Keratinocyte (primary cell): ENCODE data around the gene BTN3A1. TPM values are rescaled to one million over a fixed set of nuclear protein-coding genes. Genes with fewer than 3 reads are reported as not detected.
"Not testable (repeated sequence)": the region's sequence is repeated elsewhere in the genome, so short reads cannot be mapped to it uniquely, and the experiment has no call there.

Experiments used
- DNase-seq: peaks from one replicate; pipeline ENCODE4 v3.0.0-alpha.2; 2011; ENCODE audit warnings: low read depth, missing footprints, low spot score
- FAIRE-seq: peaks from 2 replicates; lab custom pipeline; 2011; peaks lifted over from hg19 to GRCh38; lab: Jason Lieb, UNC
- H2AFZ ChIP-seq: 2 replicates; pipeline ENCODE4 v1.6.0; 2012; ENCODE audit warnings: low read length, control low read depth, inconsistent platforms; ENCODE audit not compliant: control insufficient read depth
- H3K27ac ChIP-seq: 2 replicates; pipeline ENCODE4 v1.5.1; 2011; ENCODE audit warnings: low read length; ENCODE audit not compliant: control insufficient read depth, insufficient read depth
- H3K27me3 ChIP-seq: 3 replicates; pipeline ENCODE4 v1.6.0; 2011; ENCODE audit warnings: low read length; ENCODE audit not compliant: control insufficient read depth, insufficient read depth; ENCODE audit errors: extremely low read depth
- H3K36me3 ChIP-seq, 2 experiments: 2 replicates in 1 of 2; 3 replicates in 1 of 2; pipeline ENCODE4 v1.5.1; 2011; ENCODE audit warnings: low read length in 2 of 2, mild to moderate bottlenecking in 1 of 2; ENCODE audit not compliant: control insufficient read depth in 2 of 2, insufficient read depth in 2 of 2; ENCODE audit errors: extremely low read depth in 1 of 2
- H3K4me1 ChIP-seq: 3 replicates; pipeline ENCODE4 v1.5.1; 2011; ENCODE audit warnings: low read length; ENCODE audit not compliant: control insufficient read depth, insufficient read depth; ENCODE audit errors: extremely low read depth
- H3K4me2 ChIP-seq: 3 replicates; pipeline ENCODE4 v1.6.0; 2011; ENCODE audit warnings: low read depth, low read length; ENCODE audit not compliant: control insufficient read depth, insufficient read depth; ENCODE audit errors: extremely low read depth
- H3K4me3 ChIP-seq, 3 experiments: fragments of 200-600 bp in 1 of 3; sonication (generic) in 1 of 3; 2 replicates in 2 of 3; 3 replicates in 1 of 3; pipeline ENCODE4 v1.5.1; 2011 to 2016; ENCODE audit warnings: low read length in 3 of 3, mild to moderate bottlenecking in 3 of 3, control low read depth in 2 of 3, inconsistent platforms in 1 of 3, low read depth in 1 of 3, mixed read lengths in 1 of 3, mixed run types in 1 of 3, moderate library complexity in 1 of 3; ENCODE audit not compliant: control insufficient read depth in 2 of 3, insufficient read depth in 2 of 3; ENCODE audit errors: extremely low read depth in 1 of 3
- H3K79me2 ChIP-seq: 2 replicates; pipeline ENCODE4 v1.6.0; 2012; ENCODE audit warnings: low read length; ENCODE audit not compliant: control insufficient read depth, insufficient read depth
- H3K9ac ChIP-seq: 3 replicates; pipeline ENCODE4 v1.6.0; 2011; ENCODE audit warnings: low read length; ENCODE audit not compliant: control insufficient read depth, insufficient read depth; ENCODE audit errors: extremely low read depth
- H3K9me1 ChIP-seq: 3 replicates; pipeline ENCODE4 v1.6.0; 2011; ENCODE audit warnings: low read length; ENCODE audit not compliant: control insufficient read depth, insufficient read depth; ENCODE audit errors: extremely low read depth
- H3K9me3 ChIP-seq: 2 replicates; pipeline ENCODE4 v1.5.1; 2012; ENCODE audit warnings: low read depth, low read length; ENCODE audit not compliant: control insufficient read depth
- H4K20me1 ChIP-seq: 3 replicates; pipeline ENCODE4 v1.6.0; 2011; ENCODE audit warnings: low read length; ENCODE audit not compliant: control insufficient read depth, insufficient read depth; ENCODE audit errors: extremely low read depth
- EZH2 ChIP-seq: IDR thresholded peaks from one replicate; pipeline ENCODE4 v1.6.1; 2012; ENCODE audit warnings: inconsistent platforms, mild to moderate bottlenecking, low read length, moderate library complexity
- dilution Hi-C: fragments of 300-500 bp; cut with MboI; formaldehyde crosslinking; loops from one replicate; pipeline ENCODE4 v1.7.0; 2020; ENCODE audit warnings: low sequenced_read_pairs; ENCODE audit not compliant: extremely low pct_ligation_motif_present
- polyA plus RNA-seq, 5 experiments: library from polyadenylated mRNA; depleted of rRNA in 3 of 5; stranded (reverse) in 3 of 5; stranded (forward) in 1 of 5; unstranded in 1 of 5; fragments of >200 nt; gene quantifications; 1 replicate in 1 of 5; 2 replicates in 3 of 5; 3 replicates in 1 of 5; pipeline versions ENCODE4 v1.2.1 to v1.2.3, GENCODE V29; 2011 to 2012; ENCODE audit warnings: missing spikeins in 2 of 5, low read depth in 1 of 5, low replicate concordance in 1 of 5
- TF ChIP-seq, protein P1 (sequence below), 3 experiments: IDR thresholded peaks in 1 of 3; conservative IDR thresholded peaks in 1 of 3; optimal IDR thresholded peaks in 1 of 3; 2 replicates in 2 of 3; 3 replicates in 1 of 3; pipeline versions ENCODE3 to v1.5.1; 2011; ENCODE audit warnings: low read length in 3 of 3, mild to moderate bottlenecking in 3 of 3, moderate library complexity in 2 of 3, control low read depth in 1 of 3, inconsistent platforms in 1 of 3; ENCODE audit not compliant: insufficient read depth in 2 of 3; ENCODE audit errors: extremely low read depth in 1 of 3

Gene BTN3A1
- polyA plus RNA-seq, 1 donor (not counting 4 experiments of a cell fraction or from before 2014, with no cell fraction given): 6.9 TPM

DNA sequence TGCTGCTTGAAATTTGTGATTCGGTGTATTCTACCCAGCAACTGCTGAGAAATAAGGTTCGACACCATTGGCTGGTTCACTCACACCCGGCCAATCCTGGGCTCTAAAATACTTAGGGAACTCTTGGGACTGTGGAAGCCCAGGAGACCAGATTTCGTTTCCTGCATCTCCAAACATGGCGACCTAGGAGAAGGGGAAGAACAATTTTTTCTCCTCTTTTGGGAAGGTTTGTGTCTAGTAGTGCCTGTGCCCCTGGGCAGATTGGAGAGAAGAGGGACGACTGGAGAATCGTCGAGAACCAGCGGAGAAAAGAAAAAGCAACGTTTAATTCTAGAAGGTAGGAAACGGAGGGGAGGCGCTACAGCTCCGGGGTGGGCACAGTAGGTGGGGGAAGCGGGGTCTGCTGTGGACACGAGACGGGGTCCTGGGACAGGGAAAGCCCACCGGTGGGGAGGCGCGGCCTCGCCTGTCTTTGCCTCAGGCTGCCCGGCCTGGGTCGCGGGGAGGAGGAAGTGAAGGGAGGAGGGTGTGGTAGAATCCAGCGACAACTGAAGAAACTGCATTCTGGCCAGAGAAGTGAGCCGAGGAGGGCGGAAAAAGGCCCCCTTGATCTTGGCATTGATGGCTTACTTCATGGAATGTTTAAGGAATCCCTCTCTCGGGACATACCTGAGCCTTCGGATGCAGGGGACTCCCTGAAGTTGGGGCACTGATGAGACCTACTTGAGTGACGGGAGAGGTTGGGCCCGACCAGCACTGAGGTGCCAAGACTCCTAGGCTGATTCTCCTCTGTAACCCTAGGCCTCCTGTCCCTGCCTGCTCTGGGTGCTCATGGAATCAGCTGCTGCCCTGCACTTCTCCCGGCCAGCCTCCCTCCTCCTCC is 56.0 kb downstream of the BTN3A1 start, which contains the start of gene BTN2A1:
Gene BTN2A1, plus strand, starts transcription at position 150 of the 883 bp plus-strand sequence. Its CDS starts 682 bp downstream, at position 832.
- Histone ChIP-seq H3K79me2 (peaks cover 32% of the 10 kb centered on the region), H4K20me1 (no peaks in the 10 kb centered on the region), H3K27ac (peak within 1 kb of the TSS; percentile 95), H3K4me3 (peak within 1 kb of the TSS; percentile 89 to 96 (median 94)), H3K4me1 (peaks cover 14% of the 10 kb centered on the region), H3K9me3 (no peaks in the 10 kb centered on the region), H3K9ac (peak within 1 kb of the TSS; percentile 97), H3K36me3 (peaks cover 10 to 14% of the 10 kb centered on the region in 2 experiments), H2AFZ (peak within 1 kb of the TSS; percentile 98), H3K9me1 (no peaks in the 10 kb centered on the region), H3K27me3 (no peaks in the 10 kb centered on the region), H3K4me2 (peak within 1 kb of the TSS; percentile 91)
- peak; percentile 79 for FAIRE-seq
- TF ChIP-seq, protein P1, sequence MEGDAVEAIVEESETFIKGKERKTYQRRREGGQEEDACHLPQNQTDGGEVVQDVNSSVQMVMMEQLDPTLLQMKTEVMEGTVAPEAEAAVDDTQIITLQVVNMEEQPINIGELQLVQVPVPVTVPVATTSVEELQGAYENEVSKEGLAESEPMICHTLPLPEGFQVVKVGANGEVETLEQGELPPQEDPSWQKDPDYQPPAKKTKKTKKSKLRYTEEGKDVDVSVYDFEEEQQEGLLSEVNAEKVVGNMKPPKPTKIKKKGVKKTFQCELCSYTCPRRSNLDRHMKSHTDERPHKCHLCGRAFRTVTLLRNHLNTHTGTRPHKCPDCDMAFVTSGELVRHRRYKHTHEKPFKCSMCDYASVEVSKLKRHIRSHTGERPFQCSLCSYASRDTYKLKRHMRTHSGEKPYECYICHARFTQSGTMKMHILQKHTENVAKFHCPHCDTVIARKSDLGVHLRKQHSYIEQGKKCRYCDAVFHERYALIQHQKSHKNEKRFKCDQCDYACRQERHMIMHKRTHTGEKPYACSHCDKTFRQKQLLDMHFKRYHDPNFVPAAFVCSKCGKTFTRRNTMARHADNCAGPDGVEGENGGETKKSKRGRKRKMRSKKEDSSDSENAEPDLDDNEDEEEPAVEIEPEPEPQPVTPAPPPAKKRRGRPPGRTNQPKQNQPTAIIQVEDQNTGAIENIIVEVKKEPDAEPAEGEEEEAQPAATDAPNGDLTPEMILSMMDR (optimal IDR thresholded peaks at IDR 0.05 in 1 of 3, IDR thresholded peaks at IDR 0.05 in 1 of 3, conservative IDR thresholded peaks at IDR 0.05 in 1 of 3; ENCODE audit: extremely low read depth in 1 of 3, insufficient read depth in 2 of 3, low read length in 3 of 3): no peak
- no peak for TF ChIP-seq EZH2
- dilution Hi-C loops: no loop called here
- DNase-seq: peak; percentile 60

DNA sequence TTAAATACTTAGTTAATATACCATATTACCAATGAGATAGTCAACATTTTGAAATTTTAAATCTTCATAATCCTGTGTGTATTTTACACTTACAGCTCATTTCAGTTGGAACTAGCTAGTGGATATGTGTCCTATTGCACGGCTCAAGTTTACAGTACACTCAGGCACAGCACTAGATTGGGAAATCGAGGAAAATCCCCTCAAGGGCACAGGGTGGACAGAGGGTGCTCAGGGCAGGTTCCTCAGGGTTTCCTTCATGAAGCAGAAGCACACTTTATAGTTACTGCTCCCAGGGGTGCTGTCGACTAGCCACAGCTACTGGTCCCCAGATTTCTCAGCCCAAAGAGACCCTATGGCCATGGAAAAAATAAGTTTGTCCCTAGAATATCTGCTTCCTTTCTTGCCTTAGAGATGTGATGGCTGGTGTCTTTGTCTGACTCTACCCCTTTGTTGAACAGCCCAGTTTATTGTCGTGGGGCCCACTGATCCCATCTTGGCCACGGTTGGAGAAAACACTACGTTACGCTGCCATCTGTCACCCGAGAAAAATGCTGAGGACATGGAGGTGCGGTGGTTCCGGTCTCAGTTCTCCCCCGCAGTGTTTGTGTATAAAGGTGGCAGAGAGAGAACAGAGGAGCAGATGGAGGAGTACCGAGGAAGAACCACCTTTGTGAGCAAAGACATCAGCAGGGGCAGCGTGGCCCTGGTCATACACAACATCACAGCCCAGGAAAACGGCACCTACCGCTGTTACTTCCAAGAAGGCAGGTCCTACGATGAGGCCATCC is 57.1 kb downstream of the BTN3A1 start:
- no peak overlapping the region for H3K9ac ChIP-seq
- FAIRE-seq (no peak), DNase-seq (no peak)
- no peak overlapping the region for H3K27ac ChIP-seq
- no peaks in the 10 kb centered on the region for H3K9me3 ChIP-seq
- no peak for TF ChIP-seq EZH2
- TF ChIP-seq, protein P1 (optimal IDR thresholded peaks at IDR 0.05 in 1 of 3, IDR thresholded peaks at IDR 0.05 in 1 of 3, conservative IDR thresholded peaks at IDR 0.05 in 1 of 3; ENCODE audit: extremely low read depth in 1 of 3, insufficient read depth in 2 of 3, low read length in 3 of 3): no peak
- dilution Hi-C loops: no loop called here
- no peak overlapping the region for H2AFZ ChIP-seq
- peaks cover 17 to 24% of the 10 kb centered on the region in 2 experiments for H3K36me3 ChIP-seq
- H3K4me2 ChIP-seq: peak overlapping the region; percentile 38
- peaks cover 14% of the 10 kb centered on the region for H3K4me1 ChIP-seq
- no peaks in the 10 kb centered on the region for H3K27me3 ChIP-seq
- H3K4me3 ChIP-seq: peak overlapping the region in 1 of 3 experiments; percentile 4
- no peaks in the 10 kb centered on the region for H4K20me1 ChIP-seq
- no peaks in the 10 kb centered on the region for H3K9me1 ChIP-seq
- peaks cover 32% of the 10 kb centered on the region for H3K79me2 ChIP-seq

DNA sequence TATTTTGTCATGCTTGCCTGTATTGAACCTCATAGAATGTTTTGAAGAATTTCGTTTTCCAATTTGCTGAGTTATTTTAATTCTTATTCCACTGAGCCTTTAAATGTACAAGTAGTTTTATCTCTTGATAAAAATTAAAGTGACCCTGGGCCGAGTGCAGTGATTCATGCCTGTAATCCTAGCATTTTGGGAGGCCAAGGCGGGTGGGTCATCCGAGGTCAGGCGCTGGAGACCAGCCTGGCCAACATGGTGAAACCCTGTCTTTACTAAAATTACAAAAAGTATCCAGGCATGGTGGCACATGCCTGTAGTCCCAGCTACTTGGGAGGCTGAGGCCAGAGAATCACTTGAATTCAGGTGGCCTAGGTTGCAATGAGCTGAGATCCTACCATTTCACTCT is 59.3 kb downstream of the BTN3A1 start:
- DNase-seq, H3K4me3 ChIP-seq, H4K20me1 ChIP-seq, H3K27me3 ChIP-seq, FAIRE-seq, H3K27ac ChIP-seq, H2AFZ ChIP-seq, dilution Hi-C loops, H3K9ac ChIP-seq, H3K9me3 ChIP-seq, H3K9me1 ChIP-seq, H3K4me2 ChIP-seq: not testable (repeated sequence)
- H3K36me3 ChIP-seq: peaks cover 30 to 41% of the 10 kb centered on the region in 2 experiments
- H3K4me1 ChIP-seq: peaks cover 10% of the 10 kb centered on the region
- peaks cover 32% of the 10 kb centered on the region for H3K79me2 ChIP-seq
